ENCODE data around the gene KRTAP2-3. TPM values are rescaled to one million over a fixed set of nuclear protein-coding genes. Genes with fewer than 3 reads are reported as not detected.
"Not testable (repeated sequence)": the region's sequence is repeated elsewhere in the genome, so short reads cannot be mapped to it uniquely, and the experiment has no call there.

Gene KRTAP2-3
- total RNA-seq, 1 donor from 2014 or later, result not detected

DNA sequence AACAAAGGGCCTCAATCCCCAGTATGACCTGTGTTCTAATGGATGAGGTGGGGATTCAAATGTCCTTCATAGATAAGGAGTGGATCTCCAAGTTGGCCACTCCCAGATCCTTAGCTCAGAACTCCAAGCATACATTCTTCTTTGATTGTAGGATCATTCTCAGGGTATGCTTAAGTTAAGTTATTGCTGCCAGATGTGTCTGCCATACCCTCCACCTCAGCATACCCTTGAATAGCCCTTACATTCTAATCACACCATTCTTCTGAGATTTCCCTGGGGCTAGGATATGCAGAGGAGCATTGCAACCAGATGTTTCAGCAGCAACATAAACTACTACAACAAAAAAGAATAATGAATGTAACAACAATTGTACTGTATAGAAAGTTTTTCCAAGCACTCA is 7.4 kb upstream of the KRTAP2-3 start:
- TF ChIP-seq, protein P1, sequence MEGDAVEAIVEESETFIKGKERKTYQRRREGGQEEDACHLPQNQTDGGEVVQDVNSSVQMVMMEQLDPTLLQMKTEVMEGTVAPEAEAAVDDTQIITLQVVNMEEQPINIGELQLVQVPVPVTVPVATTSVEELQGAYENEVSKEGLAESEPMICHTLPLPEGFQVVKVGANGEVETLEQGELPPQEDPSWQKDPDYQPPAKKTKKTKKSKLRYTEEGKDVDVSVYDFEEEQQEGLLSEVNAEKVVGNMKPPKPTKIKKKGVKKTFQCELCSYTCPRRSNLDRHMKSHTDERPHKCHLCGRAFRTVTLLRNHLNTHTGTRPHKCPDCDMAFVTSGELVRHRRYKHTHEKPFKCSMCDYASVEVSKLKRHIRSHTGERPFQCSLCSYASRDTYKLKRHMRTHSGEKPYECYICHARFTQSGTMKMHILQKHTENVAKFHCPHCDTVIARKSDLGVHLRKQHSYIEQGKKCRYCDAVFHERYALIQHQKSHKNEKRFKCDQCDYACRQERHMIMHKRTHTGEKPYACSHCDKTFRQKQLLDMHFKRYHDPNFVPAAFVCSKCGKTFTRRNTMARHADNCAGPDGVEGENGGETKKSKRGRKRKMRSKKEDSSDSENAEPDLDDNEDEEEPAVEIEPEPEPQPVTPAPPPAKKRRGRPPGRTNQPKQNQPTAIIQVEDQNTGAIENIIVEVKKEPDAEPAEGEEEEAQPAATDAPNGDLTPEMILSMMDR (IDR thresholded peaks at IDR 0.05), result no peak
- H3K36me3 ChIP-seq, result no peaks in the 10 kb centered on the region
- H3K27me3 ChIP-seq (ENCODE audit: low read depth), result peaks cover under 1% of the 10 kb centered on the region
- no peaks in the 10 kb centered on the region for H3K4me1 ChIP-seq
- no peak overlapping the region for H3K4me3 ChIP-seq
- intact Hi-C loops (cut with DNase I), result no loop called here
- no peak for ATAC-seq
- no peaks in the 10 kb centered on the region for H3K9me3 ChIP-seq
- no peak for DNase-seq
- no peak overlapping the region for H3K27ac ChIP-seq

DNA sequence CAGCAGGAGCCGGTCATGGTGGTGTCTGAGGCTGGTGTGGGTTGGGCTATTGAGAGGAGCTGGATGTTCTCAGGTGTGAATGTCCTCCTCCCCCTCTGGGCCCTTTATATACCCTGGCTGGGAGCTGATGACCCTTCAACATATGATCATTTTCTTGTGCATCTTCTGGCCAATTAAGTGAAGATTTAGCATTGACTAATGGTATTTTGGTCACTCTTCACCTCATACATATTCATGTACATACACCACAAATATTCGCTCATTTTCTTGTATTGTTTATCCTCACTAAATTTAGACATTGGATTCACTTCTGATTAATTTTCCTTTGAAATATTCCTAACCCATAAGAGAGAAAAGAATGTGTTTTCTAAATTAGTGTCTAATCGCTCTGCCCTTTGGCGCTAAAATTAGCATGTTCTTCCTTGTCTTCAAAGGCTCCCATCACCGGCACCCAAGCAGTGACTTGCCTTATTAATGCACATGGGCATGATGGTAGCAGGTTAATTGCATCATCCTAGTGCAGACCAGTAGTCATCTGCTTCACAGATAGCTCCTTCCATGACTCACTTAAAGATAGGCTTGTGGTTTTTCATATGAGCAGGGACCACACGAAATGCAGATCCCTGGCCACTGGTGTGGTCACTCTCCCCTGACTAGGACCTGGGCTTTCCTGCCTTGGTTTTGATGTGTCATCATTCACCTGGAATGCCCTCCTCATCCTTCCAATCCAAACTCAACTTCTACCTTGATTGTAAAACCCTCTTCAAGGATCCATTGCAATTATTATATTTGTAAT is 6.1 kb upstream of the KRTAP2-3 start, which contains the start of gene KRTAP2-4:
TSS of gene KRTAP2-4 (minus strand) at position 51 of the 796 bp plus-strand sequence. CDS start at position 17, 34 bp downstream.
- TF ChIP-seq, protein P1 (IDR thresholded peaks at IDR 0.05), result no peak
- no peak for ATAC-seq

DNA sequence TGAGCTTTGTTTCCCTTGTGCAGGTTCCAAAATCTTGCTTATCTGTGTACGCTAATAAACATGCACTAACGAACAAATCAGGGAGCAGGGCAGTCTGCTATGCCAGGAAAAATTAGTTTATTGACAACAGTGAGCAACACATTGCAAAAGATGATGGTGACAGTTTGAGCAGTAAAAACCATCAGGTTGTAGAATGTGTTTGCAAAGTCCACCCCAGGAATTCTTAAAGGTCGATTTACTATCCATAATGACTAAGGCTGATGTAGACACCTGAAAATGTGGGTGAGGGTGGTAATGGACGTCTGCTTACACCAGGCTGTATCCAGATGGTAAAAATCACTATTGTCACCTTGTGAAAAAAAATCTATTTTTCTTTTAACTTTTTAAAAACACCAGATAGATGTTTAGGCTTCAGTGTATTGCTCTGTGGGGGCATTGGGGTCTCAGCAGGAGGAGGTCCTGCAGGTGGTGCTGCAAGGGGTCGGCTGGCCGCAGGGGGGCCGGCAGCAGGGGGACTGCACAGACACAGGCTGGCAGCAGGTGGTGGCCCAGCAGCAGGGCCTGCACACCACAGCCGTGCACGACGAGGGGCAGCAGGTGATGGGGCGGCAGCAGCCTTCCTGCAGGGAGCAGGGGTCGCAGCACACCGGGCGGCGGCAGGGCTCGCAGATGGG is 5.2 kb upstream of the KRTAP2-3 start:
- H3K9me3 ChIP-seq; DNase-seq; H3K36me3 ChIP-seq; intact Hi-C loops (cut with DNase I); ATAC-seq; H3K4me1 ChIP-seq; H3K27ac ChIP-seq; H3K4me3 ChIP-seq: not testable (repeated sequence)
- peaks cover 16% of the 10 kb centered on the region for H3K27me3 ChIP-seq (ENCODE audit: low read depth)

More for the DNA sequence above, 6.1 kb upstream of the KRTAP2-3 start, which contains the start of gene KRTAP2-4:
- Histone ChIP-seq H3K36me3 (no peaks in the 10 kb centered on the region), H3K4me1 (no peaks in the 10 kb centered on the region), H3K27ac (no peak within 1 kb of the TSS), H3K4me3 (no peak within 1 kb of the TSS), H3K27me3 (ENCODE audit: low read depth) (peaks cover 10% of the 10 kb centered on the region), H3K9me3 (no peaks in the 10 kb centered on the region)
- no peak for DNase-seq
- intact Hi-C loops (cut with DNase I), result no loop called here

DNA sequence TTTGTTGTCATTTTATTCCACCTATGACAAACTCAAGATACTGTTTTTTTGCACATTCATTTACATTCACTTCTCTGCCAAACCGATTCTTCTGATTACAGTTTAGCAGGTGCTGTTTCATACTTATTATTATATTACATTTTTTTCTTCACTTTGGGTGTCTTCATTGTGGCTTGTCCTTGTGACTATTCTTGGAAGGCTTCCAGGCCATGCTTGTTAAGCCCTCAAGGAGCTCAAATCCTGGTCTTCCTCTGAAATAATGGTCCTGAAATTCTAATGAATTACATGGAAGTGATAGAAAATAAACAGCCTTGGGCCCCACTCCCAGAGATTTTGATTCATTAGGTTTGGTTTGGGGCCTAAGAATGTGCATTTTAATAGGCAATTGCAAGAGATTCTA is 4.4 kb upstream of the KRTAP2-3 start:
- no peak for DNase-seq
- no peak overlapping the region for H3K4me3 ChIP-seq
- TF ChIP-seq, protein P1 (IDR thresholded peaks at IDR 0.05), result no peak
- H3K36me3 ChIP-seq, result no peaks in the 10 kb centered on the region
- intact Hi-C loops (cut with DNase I), result no loop called here
- peaks cover 19% of the 10 kb centered on the region for H3K27me3 ChIP-seq (ENCODE audit: low read depth)
- H3K27ac ChIP-seq, result no peak overlapping the region
- ATAC-seq, result no peak
- H3K9me3 ChIP-seq, result no peaks in the 10 kb centered on the region
- H3K4me1 ChIP-seq, result no peaks in the 10 kb centered on the region

DNA sequence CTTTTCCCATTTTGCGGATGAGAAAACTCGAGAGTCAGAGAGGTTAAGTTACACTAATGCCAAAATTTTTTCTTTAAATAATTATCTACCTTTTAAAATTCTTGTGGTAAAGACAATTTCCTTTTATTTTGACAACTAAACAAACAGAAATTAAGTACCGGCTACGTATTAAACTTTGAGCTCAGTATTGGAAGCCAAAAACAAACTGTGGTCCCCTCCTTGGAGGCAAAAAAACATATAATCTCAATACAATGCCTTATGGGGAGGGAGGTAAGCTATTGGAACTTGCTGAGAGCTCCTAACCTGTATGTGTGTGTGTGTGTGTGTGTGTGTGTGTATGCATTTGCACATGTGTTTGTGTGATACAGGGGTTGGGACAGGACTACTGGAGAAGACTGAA is 3.5 kb upstream of the KRTAP2-3 start:
- Histone ChIP-seq H3K9me3 (no peaks in the 10 kb centered on the region), H3K27me3 (ENCODE audit: low read depth) (peaks cover 27% of the 10 kb centered on the region), H3K36me3 (no peaks in the 10 kb centered on the region), H3K4me1 (no peaks in the 10 kb centered on the region), H3K4me3 (no peak overlapping the region), H3K27ac (no peak overlapping the region)
- TF ChIP-seq, protein P1 (IDR thresholded peaks at IDR 0.05), result no peak
- DNase-seq (no peak), ATAC-seq (no peak)
- intact Hi-C loops (cut with DNase I), result no loop called here

GRCh38 chr17:41061964-41062363 is 2.0 kb upstream of the KRTAP2-3 start:
- ATAC-seq, result no peak
- DNase-seq, result no peak
- intact Hi-C loops (cut with DNase I), result no loop called here
- no peaks in the 10 kb centered on the region for H3K9me3 ChIP-seq
- H3K27me3 ChIP-seq (ENCODE audit: low read depth), result peaks cover 28% of the 10 kb centered on the region
- H3K36me3 ChIP-seq, result no peaks in the 10 kb centered on the region
- TF ChIP-seq, protein P1 (IDR thresholded peaks at IDR 0.05), result no peak
- no peak overlapping the region for H3K4me3 ChIP-seq
- no peak overlapping the region for H3K27ac ChIP-seq
- H3K4me1 ChIP-seq, result no peaks in the 10 kb centered on the region

DNA sequence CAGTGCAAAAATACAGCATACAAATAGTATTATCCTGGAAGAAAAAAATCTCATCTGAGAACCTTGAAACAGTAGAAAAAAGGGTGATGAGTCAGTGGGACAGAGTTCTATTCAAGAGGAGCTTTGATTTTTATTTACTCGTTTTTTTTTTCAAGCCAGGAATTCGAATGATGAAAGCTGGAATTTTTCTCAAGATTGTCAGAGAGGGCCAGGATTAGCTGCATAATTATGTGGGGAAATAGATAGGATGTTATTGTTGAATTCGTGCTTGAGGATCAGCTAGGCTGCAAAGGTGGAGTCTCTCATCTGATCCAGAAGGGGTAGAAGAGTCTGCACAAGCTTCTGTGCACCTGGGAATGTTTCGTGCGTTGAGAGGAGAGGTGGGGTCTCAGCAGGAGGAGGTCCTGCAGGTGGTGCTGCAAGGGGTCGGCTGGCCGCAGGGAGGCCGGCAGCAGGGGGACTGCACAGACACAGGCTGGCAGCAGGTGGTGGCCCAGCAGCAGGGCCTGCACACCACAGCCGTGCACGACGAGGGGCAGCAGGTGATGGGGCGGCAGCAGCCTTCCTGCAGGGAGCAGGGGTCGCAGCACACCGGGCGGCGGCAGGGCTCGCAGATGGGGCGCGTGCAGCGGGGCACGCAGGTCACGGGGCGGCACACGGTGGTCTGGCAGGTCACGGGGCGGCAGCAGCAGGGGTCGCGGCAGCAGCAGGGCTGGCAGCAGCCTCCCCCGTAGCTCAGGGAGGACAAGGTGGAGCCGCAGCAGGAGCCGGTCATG is 450 bp downstream of the KRTAP2-3 start:
- ATAC-seq; H3K4me1 ChIP-seq; H3K27ac ChIP-seq; H3K9me3 ChIP-seq; H3K36me3 ChIP-seq; H3K4me3 ChIP-seq; intact Hi-C loops (cut with DNase I); DNase-seq: not testable (repeated sequence)
- H3K27me3 ChIP-seq (ENCODE audit: low read depth), result peaks cover 28% of the 10 kb centered on the region

All from lower lobe of right lung (tissue), 2 donors.